Measurements from ENCODE around the gene MEX3D.

Gene MEX3D

GRCh38 chr19:1507763-1508506 lies 60.2 kb downstream of the MEX3D start:
- intact Hi-C loops (cut with micrococcal nuclease) = no loop called here
- peaks cover 24% of the 10 kb centered on the region for H3K4me1 Mint-ChIP-seq (ENCODE audit: low read depth)
- no peaks in the 10 kb centered on the region for H3K9me3 Mint-ChIP-seq
- no peaks in the 10 kb centered on the region for H3K36me3 Mint-ChIP-seq (ENCODE audit: low read depth)
- H3K27me3 Mint-ChIP-seq = peaks cover 82% of the 10 kb centered on the region
- H3K27ac Mint-ChIP-seq = peak overlapping the region; percentile 85
- peak overlapping the region; percentile 80 for H3K4me3 Mint-ChIP-seq

- Mint-ChIP-seq H3K9me3 (no peaks in the 10 kb centered on the region), H3K27ac (peak overlapping the region; percentile 85), H3K4me3 (no peak overlapping the region), H3K36me3 (ENCODE audit: low read depth) (no peaks in the 10 kb centered on the region), H3K4me1 (ENCODE audit: low read depth) (peaks cover 18% of the 10 kb centered on the region), H3K27me3 (peaks cover 83% of the 10 kb centered on the region)
- intact Hi-C loops (cut with micrococcal nuclease) = no loop called here
Observed at GRCh38 chr19:1507192-1507660, 60.9 kb downstream of the MEX3D start.

- intact Hi-C loops (cut with micrococcal nuclease) = no loop called here
- Mint-ChIP-seq H3K4me3 (no peak overlapping the region), H3K4me1 (ENCODE audit: low read depth) (peaks cover 17% of the 10 kb centered on the region), H3K9me3 (no peaks in the 10 kb centered on the region), H3K36me3 (ENCODE audit: low read depth) (no peaks in the 10 kb centered on the region), H3K27ac (no peak overlapping the region), H3K27me3 (peaks cover 78% of the 10 kb centered on the region)
Observed at GRCh38 chr19:1505991-1506881, 61.9 kb downstream of the MEX3D start.

GRCh38 chr19:1505012-1505411 lies 63.1 kb downstream of the MEX3D start:
- Mint-ChIP-seq H3K27ac (no peak overlapping the region), H3K27me3 (peaks cover 71% of the 10 kb centered on the region), H3K9me3 (no peaks in the 10 kb centered on the region), H3K36me3 (ENCODE audit: low read depth) (no peaks in the 10 kb centered on the region), H3K4me1 (ENCODE audit: low read depth) (peaks cover 17% of the 10 kb centered on the region), H3K4me3 (no peak overlapping the region)
- intact Hi-C loops (cut with micrococcal nuclease) = no loop called here
